Ishikawa (cell line): ENCODE measurements around the gene SDCCAG8.

Experiments
- CEBPB ChIP-seq: IDR thresholded peaks from 2 replicates; pipeline ENCODE4 v1.6.1; 2012
- CREB1 ChIP-seq: IDR thresholded peaks from 2 replicates; pipeline ENCODE4 v1.6.1; 2012; ENCODE audit warnings: low read depth
- EGR1 ChIP-seq: IDR thresholded peaks from 2 replicates; pipeline ENCODE4 v1.6.1; 2012
- EP300 ChIP-seq: IDR thresholded peaks from 2 replicates; pipeline ENCODE4 v1.6.1; 2012; ENCODE audit warnings: borderline replicate concordance
- FOXM1 ChIP-seq: IDR thresholded peaks from 2 replicates; pipeline ENCODE4 v1.6.1; 2012; ENCODE audit warnings: low read depth, borderline replicate concordance
- MAX ChIP-seq: IDR thresholded peaks from 2 replicates; pipeline ENCODE4 v1.6.1; 2012
- NFIC ChIP-seq: IDR thresholded peaks from 2 replicates; pipeline ENCODE4 v1.6.1; 2012
- RAD21 ChIP-seq: IDR thresholded peaks from 2 replicates; pipeline ENCODE4 v1.6.1; 2012; ENCODE audit warnings: low read depth
- TAF1 ChIP-seq: IDR thresholded peaks from 2 replicates; pipeline ENCODE4 v1.6.1; 2012; ENCODE audit warnings: low read depth, mild to moderate bottlenecking
- TCF12 ChIP-seq: IDR thresholded peaks from 2 replicates; pipeline ENCODE4 v1.6.1; 2012; ENCODE audit warnings: low read depth
- TEAD4 ChIP-seq: IDR thresholded peaks from 2 replicates; pipeline ENCODE4 v1.6.1; 2012
- USF1 ChIP-seq: IDR thresholded peaks from 2 replicates; pipeline ENCODE4 v1.6.1; 2012
- YY1 ChIP-seq: IDR thresholded peaks from 2 replicates; pipeline ENCODE4 v1.6.1; 2012; ENCODE audit warnings: low read depth
- ZBTB7A ChIP-seq: IDR thresholded peaks from 2 replicates; pipeline ENCODE4 v1.6.1; 2012; ENCODE audit warnings: low read depth
- TF ChIP-seq, protein P1 (sequence below): IDR thresholded peaks from 2 replicates; pipeline ENCODE4 v1.6.1; 2012; ENCODE audit warnings: low read depth, mild to moderate bottlenecking

SDCCAG8 gene

DNA sequence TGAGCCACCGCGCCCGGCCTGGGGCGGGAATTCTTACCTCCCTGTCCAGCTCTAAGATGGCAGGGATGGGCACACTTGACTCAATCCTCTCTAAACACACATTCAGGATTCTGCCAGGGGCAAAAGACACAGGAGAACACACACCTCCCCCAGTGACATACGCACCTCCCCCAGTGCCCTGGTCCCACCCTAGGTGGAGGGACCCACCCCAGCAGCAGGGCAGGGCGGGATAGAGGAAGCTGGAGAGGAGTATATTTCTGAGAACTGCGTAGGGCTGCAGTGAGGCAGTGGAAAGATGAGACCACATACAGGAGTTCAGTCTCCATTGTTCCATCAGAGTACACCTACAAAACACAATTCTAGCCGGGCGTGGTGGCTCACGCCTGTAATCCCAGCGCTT is 92.5 kb downstream of the SDCCAG8 start:
- TF ChIP-seq FOXM1 (no peak), RAD21 (no peak), CREB1 (no peak), TAF1 (no peak), TCF12 (no peak), NFIC (no peak), CEBPB (no peak), YY1 (no peak), EP300 (no peak), TEAD4 (no peak), USF1 (no peak), EGR1 (no peak), ZBTB7A (no peak), MAX (no peak)
- TF ChIP-seq, protein P1, sequence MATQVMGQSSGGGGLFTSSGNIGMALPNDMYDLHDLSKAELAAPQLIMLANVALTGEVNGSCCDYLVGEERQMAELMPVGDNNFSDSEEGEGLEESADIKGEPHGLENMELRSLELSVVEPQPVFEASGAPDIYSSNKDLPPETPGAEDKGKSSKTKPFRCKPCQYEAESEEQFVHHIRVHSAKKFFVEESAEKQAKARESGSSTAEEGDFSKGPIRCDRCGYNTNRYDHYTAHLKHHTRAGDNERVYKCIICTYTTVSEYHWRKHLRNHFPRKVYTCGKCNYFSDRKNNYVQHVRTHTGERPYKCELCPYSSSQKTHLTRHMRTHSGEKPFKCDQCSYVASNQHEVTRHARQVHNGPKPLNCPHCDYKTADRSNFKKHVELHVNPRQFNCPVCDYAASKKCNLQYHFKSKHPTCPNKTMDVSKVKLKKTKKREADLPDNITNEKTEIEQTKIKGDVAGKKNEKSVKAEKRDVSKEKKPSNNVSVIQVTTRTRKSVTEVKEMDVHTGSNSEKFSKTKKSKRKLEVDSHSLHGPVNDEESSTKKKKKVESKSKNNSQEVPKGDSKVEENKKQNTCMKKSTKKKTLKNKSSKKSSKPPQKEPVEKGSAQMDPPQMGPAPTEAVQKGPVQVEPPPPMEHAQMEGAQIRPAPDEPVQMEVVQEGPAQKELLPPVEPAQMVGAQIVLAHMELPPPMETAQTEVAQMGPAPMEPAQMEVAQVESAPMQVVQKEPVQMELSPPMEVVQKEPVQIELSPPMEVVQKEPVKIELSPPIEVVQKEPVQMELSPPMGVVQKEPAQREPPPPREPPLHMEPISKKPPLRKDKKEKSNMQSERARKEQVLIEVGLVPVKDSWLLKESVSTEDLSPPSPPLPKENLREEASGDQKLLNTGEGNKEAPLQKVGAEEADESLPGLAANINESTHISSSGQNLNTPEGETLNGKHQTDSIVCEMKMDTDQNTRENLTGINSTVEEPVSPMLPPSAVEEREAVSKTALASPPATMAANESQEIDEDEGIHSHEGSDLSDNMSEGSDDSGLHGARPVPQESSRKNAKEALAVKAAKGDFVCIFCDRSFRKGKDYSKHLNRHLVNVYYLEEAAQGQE, result no peak

- TF ChIP-seq YY1, result no peak
- no peak for TF ChIP-seq MAX
- TF ChIP-seq TEAD4, result no peak
- TF ChIP-seq CEBPB, result no peak
- TF ChIP-seq EP300, result no peak
- no peak for TF ChIP-seq FOXM1
- TF ChIP-seq ZBTB7A, result no peak
- TF ChIP-seq CREB1, result no peak
- no peak for TF ChIP-seq TCF12
- TF ChIP-seq, protein P1, result no peak
- TF ChIP-seq TAF1, result no peak
Measured at GRCh38 chr1:243349128-243349527, 93.3 kb downstream of the SDCCAG8 start.

- TF ChIP-seq YY1 (no peak), TEAD4 (no peak), ZBTB7A (no peak), TCF12 (no peak), NFIC (no peak), CEBPB (no peak), CREB1 (no peak), EP300 (no peak), USF1 (no peak), MAX (no peak), RAD21 (no peak)
Measured at GRCh38 chr1:243351337-243351736, 95.5 kb downstream of the SDCCAG8 start.

DNA sequence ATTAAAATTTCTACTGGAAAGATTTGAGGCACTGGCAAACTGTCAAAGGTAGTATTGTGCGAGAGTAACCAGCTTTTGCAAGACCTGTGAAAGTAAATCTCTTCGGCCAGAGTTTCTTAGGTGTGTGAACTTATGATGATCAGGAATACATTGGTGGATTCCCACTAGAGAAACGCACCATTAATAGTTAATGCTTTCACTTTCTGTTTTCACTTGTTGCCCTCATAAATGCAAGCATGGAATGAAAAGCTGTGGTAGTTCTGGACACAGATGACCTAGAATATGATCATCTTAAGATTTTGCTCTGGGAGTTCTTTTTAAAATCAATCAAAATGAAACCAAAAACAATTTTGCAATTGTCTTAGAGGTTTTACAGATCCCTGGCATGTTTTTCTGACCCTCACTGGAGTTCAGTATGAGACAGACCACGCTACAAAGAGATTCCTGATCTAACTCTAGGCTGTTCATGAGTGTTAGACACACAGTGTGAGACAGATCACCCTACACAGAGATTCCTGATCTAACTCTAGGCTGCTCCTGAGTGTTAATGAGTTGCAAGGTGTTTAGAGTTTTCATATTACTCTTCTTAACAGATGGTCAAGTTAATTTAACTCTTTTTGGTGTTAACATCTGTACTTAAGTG is 98.8 kb downstream of the SDCCAG8 start:
- TF ChIP-seq NFIC (no peak), RAD21 (no peak), MAX (no peak), TEAD4 (no peak), USF1 (no peak), TAF1 (no peak), EP300 (no peak)
- TF ChIP-seq, protein P1, result no peak
